ENCODE measurements around the gene RTN4RL2.

RTN4RL2 gene

DNA sequence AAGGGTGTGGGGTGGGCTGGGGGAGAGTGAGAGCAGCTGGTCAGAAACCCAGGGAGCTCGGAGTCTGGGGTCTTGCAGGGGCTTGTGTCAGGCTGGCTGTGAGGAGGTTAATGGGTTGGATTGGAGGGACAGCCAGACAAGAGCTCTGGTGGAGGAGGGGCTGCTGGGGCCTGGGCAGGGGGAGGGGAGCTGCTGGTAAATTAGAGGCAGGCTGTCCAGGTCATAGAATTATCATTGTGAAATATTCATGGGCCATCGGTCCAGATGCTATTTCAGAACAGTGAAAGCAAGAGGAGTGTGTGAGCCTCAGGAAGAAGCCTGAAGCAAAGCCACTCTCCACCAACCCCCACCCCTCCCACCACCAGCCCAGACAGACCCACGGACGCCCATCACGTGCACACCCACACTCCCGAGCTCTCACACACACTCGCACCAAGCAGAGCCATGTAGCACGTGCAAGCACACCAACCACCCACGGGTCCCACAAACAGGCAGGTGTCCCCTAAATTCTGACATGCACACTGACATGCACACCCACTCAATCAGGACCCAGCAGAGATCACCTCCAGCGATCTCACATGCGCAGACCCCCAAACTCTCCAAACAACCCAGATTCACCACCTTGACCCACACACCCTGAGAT, 18.8 kb downstream of the RTN4RL2 start:
- no peak overlapping the region for H3K27ac ChIP-seq (ENCODE audit: insufficient read depth in 1 of 2, low read depth in 1 of 2, low read length in 2 of 2, poor library complexity in 1 of 2, severe bottlenecking in 2 of 2)
- ChIA-PET CTCF (interaction anchor here (1.0 to 11.2 kb wide), 11 partner anchors 13 to 133 kb away, joined by 3 to 211 read pairs (median 5); partner anchors contain the start of genes RTN4RL2 and SLC43A1), POLR2A (no interaction called here)
- H3K27me3 ChIP-seq (replicated peaks in 2 of 5; ENCODE audit: control insufficient read depth in 4 of 5, insufficient read depth in 5 of 5, low read length in 4 of 5), result peaks cover 0 to 4% (median 0%) of the 10 kb centered on the region in 5 experiments
- H3K36me3 ChIP-seq (ENCODE audit: control insufficient read depth in 4 of 4, insufficient read depth in 4 of 4, low read length in 3 of 4), result peaks cover 0 to 8% (median 0%) of the 10 kb centered on the region in 4 experiments
- H3K4me3 ChIP-seq (ENCODE audit: control insufficient read depth in 1 of 7, extremely low read depth in 1 of 7, insufficient read depth in 4 of 7, low read depth in 2 of 7, low read length in 6 of 7), result no peak overlapping the region
- peaks cover 17 to 62% (median 57%) of the 10 kb centered on the region in 4 experiments for H3K4me1 ChIP-seq (ENCODE audit: control extremely low read depth in 1 of 4, control insufficient read depth in 4 of 4, insufficient read depth in 4 of 4, low read length in 3 of 4)
- H3K9me3 ChIP-seq (ENCODE audit: control extremely low read depth in 1 of 5, control insufficient read depth in 4 of 5, insufficient read depth in 2 of 5, low read depth in 1 of 5, low read length in 4 of 5), result no peaks in the 10 kb centered on the region
- no peak for DNase-seq
- 95% methylated on average over 9 of the region's 11 CpGs for WGBS (ENCODE audit: insufficient coverage)

DNA sequence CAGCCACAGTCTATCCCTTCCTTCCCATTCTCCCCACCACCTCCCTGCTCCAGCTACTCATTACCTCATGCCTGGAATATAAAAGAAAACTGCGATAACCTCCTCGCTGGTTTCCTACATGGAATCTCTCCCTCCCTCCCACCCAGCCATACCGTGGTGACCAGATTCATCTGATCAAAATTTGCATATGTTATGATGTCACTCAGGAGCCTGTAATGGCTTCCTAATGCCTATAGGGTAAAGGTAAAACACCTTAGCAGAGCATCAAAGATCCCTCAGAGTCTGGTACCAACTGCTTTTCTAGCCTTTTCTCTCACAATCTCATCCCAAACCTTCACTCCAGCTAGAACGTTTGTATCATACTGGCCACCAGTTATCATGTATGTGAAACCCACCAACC, 19.6 kb downstream of the RTN4RL2 start:
- H3K4me1 ChIP-seq (ENCODE audit: control extremely low read depth in 1 of 4, control insufficient read depth in 4 of 4, insufficient read depth in 4 of 4, low read length in 3 of 4), result peaks cover 20 to 62% (median 57%) of the 10 kb centered on the region in 4 experiments

GRCh38 chr11:57480409-57481137, 20.2 kb downstream of the RTN4RL2 start:
- no peaks in the 10 kb centered on the region for H3K9me3 ChIP-seq (ENCODE audit: control extremely low read depth in 1 of 5, control insufficient read depth in 4 of 5, insufficient read depth in 2 of 5, low read depth in 1 of 5, low read length in 4 of 5)
- H3K36me3 ChIP-seq (ENCODE audit: control insufficient read depth in 4 of 4, insufficient read depth in 4 of 4, low read length in 3 of 4), result peaks cover 0 to 15% (median 7%) of the 10 kb centered on the region in 4 experiments
- H3K27ac ChIP-seq (ENCODE audit: insufficient read depth in 1 of 2, low read depth in 1 of 2, low read length in 2 of 2, poor library complexity in 1 of 2, severe bottlenecking in 2 of 2), result no peak overlapping the region
- H3K27me3 ChIP-seq (replicated peaks in 2 of 5; ENCODE audit: control insufficient read depth in 4 of 5, insufficient read depth in 5 of 5, low read length in 4 of 5), result peaks cover 0 to 4% (median 0%) of the 10 kb centered on the region in 5 experiments
- DNase-seq, result peak in 2 of 3 donors; percentile 72 to 73
- WGBS (ENCODE audit: insufficient coverage), result 31% methylated on average over 4 of the region's 9 CpGs
- H3K4me1 ChIP-seq (ENCODE audit: control extremely low read depth in 1 of 4, control insufficient read depth in 4 of 4, insufficient read depth in 4 of 4, low read length in 3 of 4), result peaks cover 18 to 62% (median 55%) of the 10 kb centered on the region in 4 experiments
- POLR2A ChIA-PET, result no interaction called here
- no peak overlapping the region for H3K4me3 ChIP-seq (ENCODE audit: control insufficient read depth in 1 of 7, extremely low read depth in 1 of 7, insufficient read depth in 4 of 7, low read depth in 2 of 7, low read length in 6 of 7)
- CTCF ChIA-PET, result interaction anchor here (0.7 to 11.2 kb wide), 15 partner anchors 9 to 134 kb away, joined by 3 to 211 read pairs (median 5); partner anchors contain the start of genes RTN4RL2 and SLC43A1

More for the DNA sequence above, 19.6 kb downstream of the RTN4RL2 start:
- Histone ChIP-seq H3K27me3 (replicated peaks in 2 of 5; ENCODE audit: control insufficient read depth in 4 of 5, insufficient read depth in 5 of 5, low read length in 4 of 5) (peaks cover 0 to 4% (median 0%) of the 10 kb centered on the region in 5 experiments), H3K9me3 (ENCODE audit: control extremely low read depth in 1 of 5, control insufficient read depth in 4 of 5, insufficient read depth in 2 of 5, low read depth in 1 of 5, low read length in 4 of 5) (no peaks in the 10 kb centered on the region), H3K4me3 (ENCODE audit: control insufficient read depth in 1 of 7, extremely low read depth in 1 of 7, insufficient read depth in 4 of 7, low read depth in 2 of 7, low read length in 6 of 7) (no peak overlapping the region), H3K36me3 (ENCODE audit: control insufficient read depth in 4 of 4, insufficient read depth in 4 of 4, low read length in 3 of 4) (peaks cover 0 to 9% (median 2%) of the 10 kb centered on the region in 4 experiments), H3K27ac (ENCODE audit: insufficient read depth in 1 of 2, low read depth in 1 of 2, low read length in 2 of 2, poor library complexity in 1 of 2, severe bottlenecking in 2 of 2) (no peak overlapping the region)
- WGBS (ENCODE audit: insufficient coverage), result 95% methylated on average over 3 of the region's 4 CpGs
- no peak for DNase-seq
- ChIA-PET POLR2A (no interaction called here), CTCF (interaction anchor here (1.0 to 11.2 kb wide), 9 partner anchors 12 to 134 kb away, joined by 3 to 211 read pairs (median 4); partner anchors contain the start of genes RTN4RL2 and SLC43A1)

- Histone ChIP-seq H3K4me1 (ENCODE audit: control extremely low read depth in 1 of 4, control insufficient read depth in 4 of 4, insufficient read depth in 4 of 4, low read length in 3 of 4) (peaks cover 18 to 61% (median 48%) of the 10 kb centered on the region in 4 experiments), H3K36me3 (ENCODE audit: control insufficient read depth in 4 of 4, insufficient read depth in 4 of 4, low read length in 3 of 4) (peaks cover 0 to 19% (median 11%) of the 10 kb centered on the region in 4 experiments), H3K27me3 (replicated peaks in 2 of 5; ENCODE audit: control insufficient read depth in 4 of 5, insufficient read depth in 5 of 5, low read length in 4 of 5) (peaks cover 0 to 4% (median 0%) of the 10 kb centered on the region in 5 experiments), H3K9me3 (ENCODE audit: control extremely low read depth in 1 of 5, control insufficient read depth in 4 of 5, insufficient read depth in 2 of 5, low read depth in 1 of 5, low read length in 4 of 5) (no peaks in the 10 kb centered on the region), H3K27ac (ENCODE audit: insufficient read depth in 1 of 2, low read depth in 1 of 2, low read length in 2 of 2, poor library complexity in 1 of 2, severe bottlenecking in 2 of 2) (no peak overlapping the region), H3K4me3 (ENCODE audit: control insufficient read depth in 1 of 7, extremely low read depth in 1 of 7, insufficient read depth in 4 of 7, low read depth in 2 of 7, low read length in 6 of 7) (no peak overlapping the region)
- ChIA-PET POLR2A (no interaction called here), CTCF (interaction anchor here (0.7 to 11.2 kb wide), 16 partner anchors 8 to 138 kb away, joined by 3 to 211 read pairs (median 6); partner anchors contain the start of genes RTN4RL2 and SLC43A1)
- no peak for DNase-seq
- no CpG with 5 or more reads among the region's 2 CpGs for WGBS (ENCODE audit: insufficient coverage)
Measured at GRCh38 chr11:57481315-57481714, 21.0 kb downstream of the RTN4RL2 start.

DNA sequence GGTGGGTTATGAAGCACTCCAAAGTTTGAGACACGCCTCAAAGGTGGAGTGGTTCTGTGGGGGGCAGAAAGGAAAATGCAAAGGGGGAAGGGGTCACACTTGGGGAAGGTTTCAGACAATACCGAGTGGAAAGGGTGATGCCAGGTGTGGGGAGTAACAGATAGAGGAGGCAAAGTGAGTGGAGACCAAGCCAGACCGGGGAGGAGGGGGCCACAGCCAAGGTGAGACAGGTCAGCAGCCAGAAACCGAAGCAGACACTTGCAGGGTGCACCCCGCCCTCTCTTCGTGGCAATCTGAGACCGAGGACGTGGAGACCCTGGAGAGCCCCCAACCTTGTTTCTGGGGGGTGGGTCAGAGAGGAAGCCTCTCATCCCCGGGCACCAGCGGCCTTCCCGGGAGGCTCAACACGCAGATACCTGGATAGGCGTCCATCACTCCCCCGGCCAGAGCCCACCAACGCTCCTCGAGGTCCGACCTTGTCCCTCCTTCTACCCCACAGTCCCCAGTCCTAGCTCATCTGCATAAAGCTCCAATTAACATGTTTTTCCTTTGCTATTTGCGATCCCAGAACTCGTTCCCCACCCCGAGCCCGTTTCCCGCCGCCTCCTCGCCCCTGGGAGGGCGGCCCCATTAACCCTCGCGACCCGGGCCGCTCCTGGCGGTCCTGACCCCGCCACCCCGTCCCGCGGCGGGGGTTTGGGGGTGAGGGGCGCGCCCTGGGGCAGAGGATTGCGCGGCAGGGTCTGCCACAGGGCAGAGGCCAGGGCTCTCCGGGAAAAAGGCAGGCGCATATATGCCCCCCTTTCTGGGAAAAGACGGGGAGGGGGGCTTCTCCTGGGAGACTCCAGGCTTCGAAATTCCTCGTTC, 21.8 kb downstream of the RTN4RL2 start:
- Histone ChIP-seq H3K9me3 (ENCODE audit: control extremely low read depth in 1 of 5, control insufficient read depth in 4 of 5, insufficient read depth in 2 of 5, low read depth in 1 of 5, low read length in 4 of 5) (no peaks in the 10 kb centered on the region), H3K27ac (ENCODE audit: insufficient read depth in 1 of 2, low read depth in 1 of 2, low read length in 2 of 2, poor library complexity in 1 of 2, severe bottlenecking in 2 of 2) (no peak overlapping the region), H3K4me1 (ENCODE audit: control extremely low read depth in 1 of 4, control insufficient read depth in 4 of 4, insufficient read depth in 4 of 4, low read length in 3 of 4) (peaks cover 18 to 53% (median 40%) of the 10 kb centered on the region in 4 experiments), H3K27me3 (replicated peaks in 2 of 5; ENCODE audit: control insufficient read depth in 4 of 5, insufficient read depth in 5 of 5, low read length in 4 of 5) (peaks cover 0 to 4% (median 0%) of the 10 kb centered on the region in 5 experiments), H3K4me3 (ENCODE audit: control insufficient read depth in 1 of 7, extremely low read depth in 1 of 7, insufficient read depth in 4 of 7, low read depth in 2 of 7, low read length in 6 of 7) (peak overlapping the region in 4 of 7 experiments; percentile 65 to 74 (median 72)), H3K36me3 (ENCODE audit: control insufficient read depth in 4 of 4, insufficient read depth in 4 of 4, low read length in 3 of 4) (peaks cover 0 to 24% (median 13%) of the 10 kb centered on the region in 4 experiments)
- WGBS (ENCODE audit: insufficient coverage), result 24% methylated on average over 40 of the region's 44 CpGs
- CTCF ChIA-PET, result interaction anchor here (0.7 to 11.2 kb wide), 14 partner anchors 9 to 143 kb away, joined by 3 to 211 read pairs (median 9); partner anchors contain the start of genes RTN4RL2 and SLC43A1
- POLR2A ChIA-PET, result no interaction called here
- DNase-seq, result no peak

GRCh38 chr11:57482782-57483561, 22.6 kb downstream of the RTN4RL2 start:
- Histone ChIP-seq H3K9me3 (ENCODE audit: control extremely low read depth in 1 of 5, control insufficient read depth in 4 of 5, insufficient read depth in 2 of 5, low read depth in 1 of 5, low read length in 4 of 5) (no peaks in the 10 kb centered on the region), H3K4me3 (ENCODE audit: control insufficient read depth in 1 of 7, extremely low read depth in 1 of 7, insufficient read depth in 4 of 7, low read depth in 2 of 7, low read length in 6 of 7) (peak overlapping the region; percentile 24 to 74 (median 65)), H3K27me3 (replicated peaks in 2 of 5; ENCODE audit: control insufficient read depth in 4 of 5, insufficient read depth in 5 of 5, low read length in 4 of 5) (peaks cover 0 to 4% (median 0%) of the 10 kb centered on the region in 5 experiments), H3K36me3 (ENCODE audit: control insufficient read depth in 4 of 4, insufficient read depth in 4 of 4, low read length in 3 of 4) (peaks cover 0 to 32% (median 20%) of the 10 kb centered on the region in 4 experiments), H3K4me1 (ENCODE audit: control extremely low read depth in 1 of 4, control insufficient read depth in 4 of 4, insufficient read depth in 4 of 4, low read length in 3 of 4) (peaks cover 18 to 52% (median 40%) of the 10 kb centered on the region in 4 experiments), H3K27ac (ENCODE audit: insufficient read depth in 1 of 2, low read depth in 1 of 2, low read length in 2 of 2, poor library complexity in 1 of 2, severe bottlenecking in 2 of 2) (no peak overlapping the region)
- POLR2A ChIA-PET, result no interaction called here
- 5% methylated on average over 35 of the region's 52 CpGs for WGBS (ENCODE audit: insufficient coverage)
- CTCF ChIA-PET, result interaction anchor here (0.7 to 11.2 kb wide), 27 partner anchors 9 to 162 kb away, joined by 3 to 211 read pairs (median 6); partner anchors contain the start of genes RTN4RL2 and SLC43A1
- peak; percentile 72 to 86 (median 85) for DNase-seq

All from common myeloid progenitor, CD34-positive (primary cell).